ENCODE measurements around the gene VEGFD. TPM values are rescaled to one million over a fixed set of nuclear protein-coding genes. Genes with fewer than 3 reads are reported as not detected.

The VEGFD gene
- total RNA-seq, 3 donors from 2014 or later (not counting 1 experiment from before 2014, with no cell fraction given): not detected

- no peak for ATAC-seq
- Histone ChIP-seq H3K4me1 (ENCODE audit: control insufficient read depth, insufficient read depth, low read length) (no peaks in the 10 kb centered on the region), H3K27me3 (ENCODE audit: control insufficient read depth, insufficient read depth, low read length) (no peaks in the 10 kb centered on the region), H3K9me3 (ENCODE audit: control insufficient read depth, insufficient read depth, low read length) (no peaks in the 10 kb centered on the region), H3K27ac (ENCODE audit: low read length) (no peak overlapping the region), H3K36me3 (ENCODE audit: control insufficient read depth, insufficient read depth, low read length) (no peaks in the 10 kb centered on the region), H3K4me3 (ENCODE audit: low read length) (no peak overlapping the region)
- H3K27me3 Mint-ChIP-seq (ENCODE audit: low read depth in 2 of 2): peaks cover 3 to 16% of the 10 kb centered on the region in 2 donors
- TF ChIP-seq CTCF (IDR thresholded peaks at IDR 0.05): no peak
- WGBS (ENCODE audit: insufficient coverage): 100% methylated on average over 2 of the region's 2 CpGs
- no peaks in the 10 kb centered on the region for H3K36me3 Mint-ChIP-seq
- no peak overlapping the region for H3K27ac Mint-ChIP-seq
- no peak for DNase-seq
- no peaks in the 10 kb centered on the region for H3K9me3 Mint-ChIP-seq
- intact Hi-C loops (cut with micrococcal nuclease): no loop called here
- no peaks in the 10 kb centered on the region for H3K4me1 Mint-ChIP-seq
- no peak overlapping the region for H3K4me3 Mint-ChIP-seq
Observed at GRCh38 chrX:15395789-15396188, 11.6 kb upstream of the VEGFD start.

GRCh38 chrX:15391850-15392249, 7.6 kb upstream of the VEGFD start:
- no peak for TF ChIP-seq CTCF (IDR thresholded peaks at IDR 0.05)
- 94% methylated on average over 2 of the region's 4 CpGs for WGBS (ENCODE audit: insufficient coverage)
- Mint-ChIP-seq H3K4me3 (no peak overlapping the region), H3K9me3 (no peaks in the 10 kb centered on the region), H3K36me3 (no peaks in the 10 kb centered on the region), H3K4me1 (no peaks in the 10 kb centered on the region), H3K27ac (no peak overlapping the region), H3K27me3 (ENCODE audit: low read depth in 2 of 2) (peaks cover 3 to 16% of the 10 kb centered on the region in 2 donors)
- intact Hi-C loops (cut with micrococcal nuclease): no loop called here
- no peak for ATAC-seq
- Histone ChIP-seq H3K4me1 (ENCODE audit: control insufficient read depth, insufficient read depth, low read length) (no peaks in the 10 kb centered on the region), H3K27me3 (ENCODE audit: control insufficient read depth, insufficient read depth, low read length) (no peaks in the 10 kb centered on the region), H3K4me3 (ENCODE audit: low read length) (no peak overlapping the region), H3K9me3 (ENCODE audit: control insufficient read depth, insufficient read depth, low read length) (no peaks in the 10 kb centered on the region), H3K27ac (ENCODE audit: low read length) (no peak overlapping the region), H3K36me3 (ENCODE audit: control insufficient read depth, insufficient read depth, low read length) (no peaks in the 10 kb centered on the region)
- DNase-seq: no peak

- Histone ChIP-seq H3K9me3 (ENCODE audit: control insufficient read depth, insufficient read depth, low read length) (no peaks in the 10 kb centered on the region), H3K36me3 (ENCODE audit: control insufficient read depth, insufficient read depth, low read length) (no peaks in the 10 kb centered on the region), H3K27me3 (ENCODE audit: control insufficient read depth, insufficient read depth, low read length) (no peaks in the 10 kb centered on the region), H3K27ac (ENCODE audit: low read length) (no peak overlapping the region), H3K4me3 (ENCODE audit: low read length) (no peak overlapping the region), H3K4me1 (ENCODE audit: control insufficient read depth, insufficient read depth, low read length) (no peaks in the 10 kb centered on the region)
- no peak overlapping the region for H3K4me3 Mint-ChIP-seq
- ATAC-seq: no peak
- intact Hi-C loops (cut with micrococcal nuclease): no loop called here
- 83% methylated on average over 8 of the region's 8 CpGs for WGBS (ENCODE audit: insufficient coverage)
- no peak for TF ChIP-seq CTCF (IDR thresholded peaks at IDR 0.05)
- H3K36me3 Mint-ChIP-seq: no peaks in the 10 kb centered on the region
- no peak for DNase-seq
- H3K27ac Mint-ChIP-seq: no peak overlapping the region
- H3K4me1 Mint-ChIP-seq: no peaks in the 10 kb centered on the region
- H3K9me3 Mint-ChIP-seq: no peaks in the 10 kb centered on the region
- peaks cover 6 to 56% of the 10 kb centered on the region in 2 donors for H3K27me3 Mint-ChIP-seq (ENCODE audit: low read depth in 2 of 2)
Observed at GRCh38 chrX:15382813-15383212, 1.4 kb downstream of the VEGFD start.

- H3K36me3 Mint-ChIP-seq: no peaks in the 10 kb centered on the region
- H3K4me1 ChIP-seq (ENCODE audit: control insufficient read depth, insufficient read depth, low read length): no peaks in the 10 kb centered on the region
- H3K27ac ChIP-seq (ENCODE audit: low read length): no peak overlapping the region
- no peak for DNase-seq
- H3K9me3 Mint-ChIP-seq: no peaks in the 10 kb centered on the region
- H3K9me3 ChIP-seq (ENCODE audit: control insufficient read depth, insufficient read depth, low read length): no peaks in the 10 kb centered on the region
- peaks cover 3 to 20% of the 10 kb centered on the region in 2 donors for H3K27me3 Mint-ChIP-seq (ENCODE audit: low read depth in 2 of 2)
- H3K27me3 ChIP-seq (ENCODE audit: control insufficient read depth, insufficient read depth, low read length): no peaks in the 10 kb centered on the region
- H3K4me1 Mint-ChIP-seq: no peaks in the 10 kb centered on the region
- no peaks in the 10 kb centered on the region for H3K36me3 ChIP-seq (ENCODE audit: control insufficient read depth, insufficient read depth, low read length)
- no peak overlapping the region for H3K4me3 ChIP-seq (ENCODE audit: low read length)
- WGBS (ENCODE audit: insufficient coverage): no CpG with 5 or more reads among the region's 1 CpG
- intact Hi-C loops (cut with micrococcal nuclease): no loop called here
- H3K4me3 Mint-ChIP-seq: no peak overlapping the region
- H3K27ac Mint-ChIP-seq: no peak overlapping the region
- no peak for ATAC-seq
- no peak for TF ChIP-seq CTCF (IDR thresholded peaks at IDR 0.05)
Observed at GRCh38 chrX:15376956-15377355, 7.3 kb downstream of the VEGFD start.
